GM23248 (cell line): ENCODE results near the gene HOPX.

Experiments used
- EZH2 ChIP-seq: fragments of 200-600 bp; sonication (generic); IDR thresholded peaks from 2 replicates; pipeline ENCODE4 v1.6.1; 2018; ENCODE audit warnings: antibody characterized with exemption, mild to moderate bottlenecking; ENCODE audit not compliant: insufficient read depth, poor library complexity, severe bottlenecking
- EZH2phosphoT487 ChIP-seq: fragments of 200-600 bp; sonication (generic); IDR thresholded peaks from 2 replicates; pipeline ENCODE4 v1.6.1; 2018; ENCODE audit warnings: antibody characterized with exemption, moderate library complexity, mild to moderate bottlenecking, low read depth; ENCODE audit not compliant: insufficient read depth

- TF ChIP-seq EZH2 (no peak), EZH2phosphoT487 (no peak)
Measured at GRCh38 chr4:56686537-56687231, 5.6 kb upstream of the HOPX start.
